ENCODE data around the gene PMP22.

DNA sequence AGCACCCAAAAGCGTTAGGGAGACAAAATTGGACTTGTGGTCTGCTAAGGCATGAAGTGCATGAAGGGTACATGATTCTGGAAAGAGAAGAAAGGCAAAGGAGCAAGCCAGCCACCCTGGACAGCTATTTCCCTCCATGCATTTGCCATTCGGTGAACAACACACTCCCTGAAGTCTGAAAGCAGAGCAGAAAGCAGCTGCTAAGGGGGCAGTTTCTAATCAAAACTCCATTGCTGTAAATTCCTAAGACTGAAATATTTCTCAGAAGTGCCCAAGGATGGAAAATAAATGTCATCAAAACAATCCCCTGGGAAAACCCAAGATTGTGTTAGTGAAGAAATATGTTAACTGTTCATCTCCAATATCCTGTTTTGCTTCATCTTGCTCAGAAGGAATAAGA lies 44.3 kb downstream of the PMP22 start:
- TF ChIP-seq SMC3 (conservative IDR thresholded peaks at IDR 0.05; ENCODE audit: poor library complexity) = no peak
- TF ChIP-seq CTCF (IDR thresholded peaks at IDR 0.05; ENCODE audit: poor library complexity, severe bottlenecking) = no peak
- TF ChIP-seq POLR2AphosphoS5 (IDR thresholded peaks at IDR 0.05) = no peak
- no peak for TF ChIP-seq TAF1 (IDR thresholded peaks at IDR 0.05; ENCODE audit: low read depth)
- TF ChIP-seq EZH2 (IDR thresholded peaks at IDR 0.05; ENCODE audit: borderline replicate concordance, insufficient read depth, low read length, poor library complexity, severe bottlenecking) = no peak
